Measurements from ENCODE around the gene ABHD2.
"Not testable (repeated sequence)": the region's sequence is repeated elsewhere in the genome, so short reads cannot be mapped to it uniquely, and the experiment has no call there.

The ABHD2 gene

DNA sequence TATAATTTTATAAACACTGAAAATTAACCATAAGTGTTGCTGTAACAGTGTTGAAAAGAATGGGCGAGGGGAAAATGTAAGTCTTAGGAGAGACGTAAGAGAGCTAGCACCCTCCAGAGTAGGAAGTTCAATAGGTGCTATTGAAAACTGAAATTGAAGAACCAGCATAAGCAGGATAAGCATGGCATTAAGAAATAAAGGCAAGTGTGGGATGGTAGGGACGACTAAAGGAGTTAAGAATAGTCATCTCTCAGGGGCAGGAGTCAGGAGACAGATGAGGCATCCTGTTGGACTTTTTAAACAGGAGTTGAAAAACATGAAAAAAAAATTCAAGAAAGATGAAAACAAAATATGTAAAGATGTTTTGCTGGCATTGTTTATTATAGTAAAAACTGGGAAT is 43.5 kb downstream of the ABHD2 start:
- peaks cover 8% of the 10 kb centered on the region for H3K36me3 ChIP-seq (replicated peaks; ENCODE audit: insufficient read depth, low read length)
- H3K4me2 ChIP-seq (ENCODE audit: low read depth, low read length): no peak overlapping the region
- H3K4me3 ChIP-seq (ENCODE audit: low read length): no peak overlapping the region
- DNase-seq: no peak
- H3K9ac ChIP-seq (ENCODE audit: low read length): no peak overlapping the region
- H3K27me3 ChIP-seq (replicated peaks; ENCODE audit: insufficient read depth, low read length): no peaks in the 10 kb centered on the region
- peaks cover 63% of the 10 kb centered on the region for H3K4me1 ChIP-seq (ENCODE audit: low read length)
- peak overlapping the region; percentile 96 for H3K27ac ChIP-seq (ENCODE audit: low read length)
- no peak for TF ChIP-seq EZH2phosphoT487 (IDR thresholded peaks at IDR 0.05; ENCODE audit: low read length)
- no peaks in the 10 kb centered on the region for H4K20me1 ChIP-seq (ENCODE audit: insufficient read depth, low read length)
- H3F3A ChIP-seq (ENCODE audit: insufficient read depth, low read length): peaks cover 47% of the 10 kb centered on the region
- H2AFZ ChIP-seq (ENCODE audit: low read length): no peak overlapping the region
- H3K9me3 ChIP-seq (replicated peaks; ENCODE audit: insufficient read depth, low read length): no peaks in the 10 kb centered on the region
- peaks cover 79% of the 10 kb centered on the region for H3K79me2 ChIP-seq (ENCODE audit: low read length)
- H3K9me2 ChIP-seq (replicated peaks; ENCODE audit: insufficient read depth, low read length): no peaks in the 10 kb centered on the region

DNA sequence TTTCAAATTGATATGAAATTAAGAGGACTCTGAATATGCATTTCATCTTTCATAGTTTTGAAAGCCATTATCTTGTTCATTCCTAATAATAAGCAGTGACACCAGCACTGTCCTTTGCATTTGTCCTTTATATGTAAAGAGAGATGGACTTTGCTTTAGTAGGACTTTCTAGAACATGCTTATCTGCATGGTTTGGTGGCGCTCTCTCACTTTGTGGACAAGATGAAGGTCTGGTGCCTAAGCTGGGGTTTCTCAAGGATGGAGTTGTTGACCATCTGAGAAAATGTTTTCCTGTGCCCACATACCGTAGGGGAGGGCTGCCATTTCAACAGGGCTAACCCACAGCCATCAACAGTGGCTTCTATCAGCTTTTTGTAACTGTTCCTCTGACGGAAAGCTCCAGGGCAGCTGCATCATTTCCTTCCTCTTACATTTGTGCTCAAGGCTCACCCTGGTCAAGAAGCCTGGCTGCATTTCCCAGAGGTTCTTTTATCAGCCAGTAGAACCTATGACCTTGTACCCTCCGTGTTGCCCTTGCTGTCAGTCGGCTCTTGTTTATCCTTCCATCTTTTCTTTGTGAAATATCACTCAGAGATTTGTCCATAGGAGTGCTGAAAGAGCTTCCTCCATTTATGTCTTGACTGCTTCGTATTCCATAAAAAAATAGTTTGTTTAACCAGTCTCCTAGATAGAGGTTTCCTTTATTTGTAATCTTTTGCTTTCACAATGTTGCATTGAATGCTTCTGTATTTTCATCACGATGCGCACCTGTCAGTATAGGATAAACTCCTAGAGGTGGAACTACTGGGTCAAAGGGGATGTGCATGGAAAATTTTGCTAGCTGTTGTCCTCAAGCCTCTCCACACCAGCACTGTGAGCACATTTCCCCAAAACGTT is 44.6 kb downstream of the ABHD2 start:
- Histone ChIP-seq H3K27ac (ENCODE audit: low read length) (peak overlapping the region; percentile 64), H3K4me1 (ENCODE audit: low read length) (peaks cover 54% of the 10 kb centered on the region), H3K4me2 (ENCODE audit: low read depth, low read length) (peak overlapping the region; percentile 22), H3K9me2 (replicated peaks; ENCODE audit: insufficient read depth, low read length) (no peaks in the 10 kb centered on the region), H3F3A (ENCODE audit: insufficient read depth, low read length) (peaks cover 41% of the 10 kb centered on the region), H3K4me3 (ENCODE audit: low read length) (no peak overlapping the region), H3K27me3 (replicated peaks; ENCODE audit: insufficient read depth, low read length) (no peaks in the 10 kb centered on the region), H3K9me3 (replicated peaks; ENCODE audit: insufficient read depth, low read length) (no peaks in the 10 kb centered on the region), H3K36me3 (replicated peaks; ENCODE audit: insufficient read depth, low read length) (peaks cover 8% of the 10 kb centered on the region), H3K79me2 (ENCODE audit: low read length) (peaks cover 82% of the 10 kb centered on the region), H3K9ac (ENCODE audit: low read length) (0 out of 2 replicates have a peak overlapping the region, but pooled peaks have one; percentile 10), H2AFZ (ENCODE audit: low read length) (no peak overlapping the region), H4K20me1 (ENCODE audit: insufficient read depth, low read length) (no peaks in the 10 kb centered on the region)
- no peak for TF ChIP-seq EZH2phosphoT487 (IDR thresholded peaks at IDR 0.05; ENCODE audit: low read length)
- TF ChIP-seq EZH2 (optimal IDR thresholded peaks at IDR 0.05; ENCODE audit: low read depth, low read length): no peak
- TF ChIP-seq, protein P1, sequence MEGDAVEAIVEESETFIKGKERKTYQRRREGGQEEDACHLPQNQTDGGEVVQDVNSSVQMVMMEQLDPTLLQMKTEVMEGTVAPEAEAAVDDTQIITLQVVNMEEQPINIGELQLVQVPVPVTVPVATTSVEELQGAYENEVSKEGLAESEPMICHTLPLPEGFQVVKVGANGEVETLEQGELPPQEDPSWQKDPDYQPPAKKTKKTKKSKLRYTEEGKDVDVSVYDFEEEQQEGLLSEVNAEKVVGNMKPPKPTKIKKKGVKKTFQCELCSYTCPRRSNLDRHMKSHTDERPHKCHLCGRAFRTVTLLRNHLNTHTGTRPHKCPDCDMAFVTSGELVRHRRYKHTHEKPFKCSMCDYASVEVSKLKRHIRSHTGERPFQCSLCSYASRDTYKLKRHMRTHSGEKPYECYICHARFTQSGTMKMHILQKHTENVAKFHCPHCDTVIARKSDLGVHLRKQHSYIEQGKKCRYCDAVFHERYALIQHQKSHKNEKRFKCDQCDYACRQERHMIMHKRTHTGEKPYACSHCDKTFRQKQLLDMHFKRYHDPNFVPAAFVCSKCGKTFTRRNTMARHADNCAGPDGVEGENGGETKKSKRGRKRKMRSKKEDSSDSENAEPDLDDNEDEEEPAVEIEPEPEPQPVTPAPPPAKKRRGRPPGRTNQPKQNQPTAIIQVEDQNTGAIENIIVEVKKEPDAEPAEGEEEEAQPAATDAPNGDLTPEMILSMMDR (IDR thresholded peaks at IDR 0.05; ENCODE audit: low read length): no peak
- peak; percentile 35 for DNase-seq

DNA sequence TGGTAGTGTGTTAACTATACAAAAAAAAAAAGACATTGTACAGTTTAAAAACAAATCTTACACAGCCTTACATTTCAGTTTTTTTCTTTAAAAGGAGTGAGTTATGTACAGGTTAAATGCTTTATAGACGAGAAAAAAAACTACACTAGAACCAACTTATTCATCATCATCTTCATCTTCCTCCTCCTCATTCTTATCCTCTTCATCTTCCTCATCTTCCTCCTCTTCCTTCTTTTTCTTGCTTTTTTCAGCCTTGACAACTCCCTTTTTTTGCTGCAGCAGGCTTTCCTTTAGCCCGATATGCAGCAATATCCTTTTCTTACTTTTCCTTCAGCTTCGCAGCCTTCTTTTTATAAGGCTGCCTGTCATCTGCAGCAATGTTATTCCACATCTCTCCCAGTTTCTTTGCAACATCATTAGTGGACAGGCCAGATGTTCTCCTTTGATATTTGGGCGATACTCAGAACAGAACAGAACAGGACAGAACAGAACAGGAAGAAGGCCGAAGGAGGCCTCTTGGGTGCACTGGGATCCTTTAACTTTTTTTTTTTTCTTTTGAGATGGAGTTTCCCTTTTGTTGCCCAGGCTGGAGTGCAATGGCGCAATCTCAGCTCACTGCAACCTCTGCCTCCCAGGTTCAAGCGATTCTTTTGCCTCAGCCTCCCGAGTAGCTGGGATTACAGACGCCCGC is 47.3 kb downstream of the ABHD2 start:
- not testable (repeated sequence) for H3K4me3 ChIP-seq (ENCODE audit: low read length); H2AFZ ChIP-seq (ENCODE audit: low read length); H3K27ac ChIP-seq (ENCODE audit: low read length); H3K4me2 ChIP-seq (ENCODE audit: low read depth, low read length); H3K27me3 ChIP-seq (replicated peaks; ENCODE audit: insufficient read depth, low read length); H3K9me3 ChIP-seq (replicated peaks; ENCODE audit: insufficient read depth, low read length); H3K9ac ChIP-seq (ENCODE audit: low read length); H4K20me1 ChIP-seq (ENCODE audit: insufficient read depth, low read length); H3K36me3 ChIP-seq (replicated peaks; ENCODE audit: insufficient read depth, low read length); H3K9me2 ChIP-seq (replicated peaks; ENCODE audit: insufficient read depth, low read length); DNase-seq
- H3K79me2 ChIP-seq (ENCODE audit: low read length): peaks cover 94% of the 10 kb centered on the region
- peaks cover 37% of the 10 kb centered on the region for H3K4me1 ChIP-seq (ENCODE audit: low read length)
- peaks cover 16% of the 10 kb centered on the region for H3F3A ChIP-seq (ENCODE audit: insufficient read depth, low read length)

DNA sequence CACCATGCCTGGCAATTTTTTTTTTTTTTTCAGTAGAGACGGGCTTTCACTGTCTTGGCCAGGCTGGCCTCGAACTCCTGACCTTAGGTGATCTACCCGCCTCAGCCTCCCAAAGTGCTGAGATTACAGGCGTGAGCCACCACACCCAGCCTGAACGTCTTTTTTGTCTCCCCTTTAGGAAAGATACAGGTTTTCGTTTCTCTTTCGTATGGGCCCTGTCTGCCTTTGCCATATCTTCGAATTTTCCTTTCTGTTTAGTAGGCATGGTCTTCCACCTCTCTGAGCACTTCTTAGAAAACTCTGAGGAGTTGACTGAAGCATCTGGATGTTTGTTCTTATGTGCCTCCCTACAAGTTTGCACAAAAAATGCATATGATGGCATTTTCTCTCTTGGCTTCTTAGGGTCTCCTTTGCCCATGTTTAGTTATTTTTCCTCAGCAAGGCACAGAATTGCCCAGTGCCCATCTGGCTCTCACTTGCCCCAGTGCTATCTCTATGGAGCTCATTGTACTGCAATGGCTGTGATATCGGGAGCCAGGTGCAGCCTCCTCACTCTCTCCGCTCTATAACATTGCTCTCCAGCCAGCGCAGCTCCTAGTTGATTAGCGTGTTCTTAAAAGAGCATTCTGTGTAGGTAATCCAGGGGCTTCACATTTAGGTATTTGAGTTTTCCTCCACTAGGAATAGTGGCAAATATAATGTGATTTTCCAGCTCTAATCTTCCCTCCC is 48.0 kb downstream of the ABHD2 start:
- no peak overlapping the region for H2AFZ ChIP-seq (ENCODE audit: low read length)
- no peaks in the 10 kb centered on the region for H3K27me3 ChIP-seq (replicated peaks; ENCODE audit: insufficient read depth, low read length)
- H4K20me1 ChIP-seq (ENCODE audit: insufficient read depth, low read length): no peaks in the 10 kb centered on the region
- peaks cover 7% of the 10 kb centered on the region for H3K36me3 ChIP-seq (replicated peaks; ENCODE audit: insufficient read depth, low read length)
- no peak overlapping the region for H3K9ac ChIP-seq (ENCODE audit: low read length)
- peaks cover 95% of the 10 kb centered on the region for H3K79me2 ChIP-seq (ENCODE audit: low read length)
- H3K27ac ChIP-seq (ENCODE audit: low read length): no peak overlapping the region
- no peak overlapping the region for H3K4me3 ChIP-seq (ENCODE audit: low read length)
- H3K9me2 ChIP-seq (replicated peaks; ENCODE audit: insufficient read depth, low read length): no peaks in the 10 kb centered on the region
- no peak overlapping the region for H3K4me2 ChIP-seq (ENCODE audit: low read depth, low read length)
- peaks cover 9% of the 10 kb centered on the region; the same call in 1 of the 2 replicates for H3F3A ChIP-seq (ENCODE audit: insufficient read depth, low read length)
- no peak for TF ChIP-seq EZH2 (optimal IDR thresholded peaks at IDR 0.05; ENCODE audit: low read depth, low read length)
- TF ChIP-seq EZH2phosphoT487 (IDR thresholded peaks at IDR 0.05; ENCODE audit: low read length): no peak
- TF ChIP-seq, protein P1 (IDR thresholded peaks at IDR 0.05; ENCODE audit: low read length): no peak
- DNase-seq: no peak
- H3K4me1 ChIP-seq (ENCODE audit: low read length): peaks cover 32% of the 10 kb centered on the region
- H3K9me3 ChIP-seq (replicated peaks; ENCODE audit: insufficient read depth, low read length): no peaks in the 10 kb centered on the region

All from MM.1S (cell line).